Measurements from ENCODE around the gene AVPR2. TPM values are rescaled to one million over a fixed set of nuclear protein-coding genes. Genes with fewer than 3 reads are reported as not detected.
A peak's percentile ranks its signal among the peaks of the same experiment; 100 is the strongest.

Gene AVPR2
- total RNA-seq, 1 donor from 2014 or later, result 4.8 TPM

DNA sequence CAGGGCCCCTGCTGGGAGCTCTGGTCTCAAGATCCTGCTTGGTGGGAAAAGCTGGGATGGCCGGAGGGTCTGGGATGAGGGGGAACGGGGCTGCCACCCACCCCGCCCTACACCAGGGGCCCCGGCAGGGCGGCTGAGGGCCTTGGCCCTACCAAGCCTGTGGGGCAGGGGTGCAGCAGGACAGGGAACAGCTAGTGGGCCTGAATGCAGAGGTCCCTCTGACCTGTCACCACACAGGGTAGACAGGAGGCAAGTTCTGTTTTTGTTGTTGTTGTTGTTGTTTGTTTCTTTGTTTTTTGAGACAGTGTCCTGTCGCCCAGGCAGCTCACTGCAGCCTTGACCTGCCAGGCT is 40.3 kb downstream of the AVPR2 start:
- TF ChIP-seq, protein P1, sequence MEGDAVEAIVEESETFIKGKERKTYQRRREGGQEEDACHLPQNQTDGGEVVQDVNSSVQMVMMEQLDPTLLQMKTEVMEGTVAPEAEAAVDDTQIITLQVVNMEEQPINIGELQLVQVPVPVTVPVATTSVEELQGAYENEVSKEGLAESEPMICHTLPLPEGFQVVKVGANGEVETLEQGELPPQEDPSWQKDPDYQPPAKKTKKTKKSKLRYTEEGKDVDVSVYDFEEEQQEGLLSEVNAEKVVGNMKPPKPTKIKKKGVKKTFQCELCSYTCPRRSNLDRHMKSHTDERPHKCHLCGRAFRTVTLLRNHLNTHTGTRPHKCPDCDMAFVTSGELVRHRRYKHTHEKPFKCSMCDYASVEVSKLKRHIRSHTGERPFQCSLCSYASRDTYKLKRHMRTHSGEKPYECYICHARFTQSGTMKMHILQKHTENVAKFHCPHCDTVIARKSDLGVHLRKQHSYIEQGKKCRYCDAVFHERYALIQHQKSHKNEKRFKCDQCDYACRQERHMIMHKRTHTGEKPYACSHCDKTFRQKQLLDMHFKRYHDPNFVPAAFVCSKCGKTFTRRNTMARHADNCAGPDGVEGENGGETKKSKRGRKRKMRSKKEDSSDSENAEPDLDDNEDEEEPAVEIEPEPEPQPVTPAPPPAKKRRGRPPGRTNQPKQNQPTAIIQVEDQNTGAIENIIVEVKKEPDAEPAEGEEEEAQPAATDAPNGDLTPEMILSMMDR (IDR thresholded peaks at IDR 0.05), result no peak
- Histone ChIP-seq H3K4me1 (no peaks in the 10 kb centered on the region), H3K27me3 (no peaks in the 10 kb centered on the region), H3K36me3 (peaks cover 11 to 15% of the 10 kb centered on the region in 2 donors), H3K27ac (no peak overlapping the region), H3K9me3 (no peaks in the 10 kb centered on the region), H3K4me3 (peak overlapping the region in 1 of 2 donors; percentile 48)
- DNase-seq (ENCODE audit: low spot score in 2 of 2), result no peak
- intact Hi-C loops (cut with DNase I), result no loop called here

DNA sequence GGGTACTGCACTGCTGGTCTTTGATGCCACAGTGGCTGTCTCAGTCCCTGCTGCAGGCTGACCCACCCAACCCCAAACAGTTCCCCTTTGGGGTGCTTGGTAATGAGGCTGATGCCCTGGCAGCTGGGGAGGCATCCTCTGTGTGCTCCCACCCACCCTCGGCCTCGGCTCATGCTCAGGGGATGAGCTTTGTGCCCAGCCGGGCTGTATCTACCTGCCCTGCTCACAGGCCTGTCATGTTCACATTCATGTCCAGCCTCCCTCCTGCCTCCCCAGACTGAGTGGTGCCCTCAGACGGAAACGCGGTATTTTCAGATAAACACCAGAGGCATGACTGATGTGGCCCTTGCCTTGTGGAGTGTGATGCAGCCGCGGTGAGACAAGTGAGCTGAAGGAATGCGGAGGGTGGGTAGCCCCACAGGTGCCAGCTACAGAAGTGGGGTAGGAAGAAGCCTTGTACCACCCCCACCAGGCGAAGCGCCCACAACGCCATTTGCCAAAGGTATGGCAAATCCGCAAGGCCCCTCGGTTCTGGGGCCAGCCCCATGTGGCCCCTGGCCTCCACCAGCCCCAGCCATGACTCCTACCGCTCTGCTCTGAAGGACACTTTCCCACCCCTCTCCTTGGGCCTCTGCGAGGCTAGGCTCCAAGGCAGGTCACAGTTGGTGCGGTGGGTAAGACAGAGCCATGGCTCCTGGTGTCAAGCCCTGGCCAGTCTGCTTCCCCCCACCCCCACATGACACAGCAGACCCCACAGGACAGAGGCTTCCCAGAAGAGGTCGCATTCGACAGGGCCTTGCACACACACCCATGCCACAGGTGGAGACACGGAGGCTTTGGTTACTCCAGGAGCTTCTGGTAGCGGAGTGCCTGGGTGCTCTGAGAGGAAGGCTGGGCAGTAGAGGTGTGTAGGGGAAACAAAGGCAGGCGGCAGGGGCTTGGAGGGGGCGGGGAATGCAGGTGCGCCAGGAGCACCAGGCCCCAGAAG is 41.8 kb downstream of the AVPR2 start:
- H3K27me3 ChIP-seq, result no peaks in the 10 kb centered on the region
- no peak overlapping the region for H3K27ac ChIP-seq
- peaks cover 25 to 29% of the 10 kb centered on the region in 2 donors for H3K36me3 ChIP-seq
- H3K4me3 ChIP-seq, result no peak overlapping the region
- H3K9me3 ChIP-seq, result no peaks in the 10 kb centered on the region
- intact Hi-C loops (cut with DNase I), result loop anchor here (2.0 kb wide), 1 partner anchor 23 kb away; no protein-coding TSS in a partner anchor
- DNase-seq (ENCODE audit: low spot score in 2 of 2), result no peak
- TF ChIP-seq, protein P1 (IDR thresholded peaks at IDR 0.05), result no peak
- no peaks in the 10 kb centered on the region for H3K4me1 ChIP-seq

DNA sequence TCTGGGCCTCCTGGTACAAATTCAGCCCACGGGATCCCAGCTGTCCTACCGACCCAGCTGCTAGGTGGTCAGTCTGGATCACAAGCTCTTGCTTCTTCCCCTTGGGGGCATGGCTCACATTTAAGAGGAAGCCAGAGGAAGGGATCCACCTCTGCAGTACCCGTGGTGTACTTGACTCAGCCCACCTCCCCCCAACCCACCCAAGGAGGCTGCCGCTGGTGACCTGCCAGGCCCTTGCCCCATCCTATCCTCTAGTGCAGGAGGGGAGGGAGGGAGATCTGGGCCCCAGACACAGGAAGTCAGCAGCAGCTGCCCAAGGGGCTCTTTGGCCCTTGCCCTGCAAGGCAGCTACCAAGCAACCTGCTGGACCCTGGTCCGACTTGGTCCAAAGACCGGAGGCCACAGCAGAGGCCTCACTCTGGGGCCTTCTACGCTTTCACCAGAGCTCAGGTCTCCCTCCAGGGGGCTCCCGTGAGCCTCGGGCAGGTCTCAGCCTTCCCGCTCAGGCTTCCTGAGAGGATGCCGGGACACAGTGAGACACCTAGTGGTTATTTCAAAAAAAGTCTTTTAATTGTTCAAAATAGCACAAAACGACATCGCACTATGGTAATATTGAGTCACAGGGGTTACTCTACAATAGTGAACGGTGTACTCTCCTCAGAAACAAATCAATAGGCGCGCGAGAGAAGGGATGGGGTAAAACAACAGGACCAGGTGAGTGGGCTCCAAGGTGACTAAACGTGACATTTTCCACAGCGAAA is 42.7 kb downstream of the AVPR2 start:
- no peaks in the 10 kb centered on the region for H3K27me3 ChIP-seq
- peaks cover 0 to 2% of the 10 kb centered on the region in 2 donors for H3K4me1 ChIP-seq
- H3K27ac ChIP-seq, result peak overlapping the region in 1 of 2 donors; percentile 12
- TF ChIP-seq, protein P1 (IDR thresholded peaks at IDR 0.05), result peak; percentile 68 to 77 (median 71)
- intact Hi-C loops (cut with DNase I), result loop anchor here (2.0 kb wide), 1 partner anchor 24 kb away; no protein-coding TSS in a partner anchor
- no peaks in the 10 kb centered on the region for H3K9me3 ChIP-seq
- H3K4me3 ChIP-seq, result no peak overlapping the region
- H3K36me3 ChIP-seq, result peaks cover 35 to 37% of the 10 kb centered on the region in 2 donors
- DNase-seq (ENCODE audit: low spot score in 2 of 2), result peak in 1 of 2 donors; percentile 83

DNA sequence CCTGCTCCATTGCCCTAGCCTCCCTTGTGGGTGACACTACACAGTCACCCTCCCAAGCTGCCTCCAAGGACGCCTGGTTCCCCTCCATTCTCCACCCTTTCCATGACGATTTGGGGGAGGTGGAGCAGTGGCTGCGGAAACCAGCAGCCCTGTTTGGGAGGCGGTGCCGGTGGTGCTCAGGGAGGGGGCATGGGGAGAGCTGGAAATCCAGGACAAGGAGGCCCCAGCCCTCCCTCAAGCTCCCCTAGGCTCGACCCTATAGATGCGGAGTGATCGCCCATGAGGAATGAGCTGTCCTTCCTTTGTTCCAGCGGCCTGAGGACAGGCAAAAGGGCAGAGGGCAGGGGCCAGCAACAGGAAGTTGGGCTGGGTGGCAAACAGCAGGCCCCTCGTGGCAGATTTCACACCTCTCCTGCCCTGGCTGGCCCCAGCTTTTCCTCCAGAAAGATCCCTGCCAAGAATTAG is 43.6 kb downstream of the AVPR2 start:
- H3K9me3 ChIP-seq, result no peaks in the 10 kb centered on the region
- H3K27ac ChIP-seq, result no peak overlapping the region
- TF ChIP-seq, protein P1 (IDR thresholded peaks at IDR 0.05), result no peak
- H3K4me3 ChIP-seq, result no peak overlapping the region
- peaks cover 4 to 10% of the 10 kb centered on the region in 2 donors for H3K4me1 ChIP-seq
- intact Hi-C loops (cut with DNase I), result no loop called here
- H3K27me3 ChIP-seq, result no peaks in the 10 kb centered on the region
- no peak for DNase-seq (ENCODE audit: low spot score in 2 of 2)
- peaks cover 42 to 43% of the 10 kb centered on the region in 2 donors for H3K36me3 ChIP-seq
